ENCODE data around the gene TPCN2.

Gene TPCN2

GRCh38 chr11:69032833-69033232 lies 15.9 kb upstream of the TPCN2 start:
- H3K9me3 ChIP-seq (ENCODE audit: control insufficient read depth, low read depth, low read length) = no peaks in the 10 kb centered on the region
- no peak overlapping the region for H3K4me3 ChIP-seq (ENCODE audit: low read length)
- no peak overlapping the region for H3K9ac ChIP-seq (ENCODE audit: low read length)
- H3K27ac ChIP-seq (ENCODE audit: low read length) = no peak overlapping the region
- H3K4me1 ChIP-seq (ENCODE audit: control insufficient read depth, low read depth, low read length) = peaks cover 4% of the 10 kb centered on the region
- no peaks in the 10 kb centered on the region for H3K27me3 ChIP-seq (ENCODE audit: control insufficient read depth, insufficient read depth, low read length)
- no peaks in the 10 kb centered on the region for H3K36me3 ChIP-seq (ENCODE audit: control insufficient read depth, low read depth, low read length)

- Histone ChIP-seq H3K9me3 (ENCODE audit: control insufficient read depth, low read depth, low read length) (no peaks in the 10 kb centered on the region), H3K4me1 (ENCODE audit: control insufficient read depth, low read depth, low read length) (peaks cover 4% of the 10 kb centered on the region), H3K4me3 (ENCODE audit: low read length) (no peak overlapping the region), H3K9ac (ENCODE audit: low read length) (no peak overlapping the region), H3K27ac (ENCODE audit: low read length) (no peak overlapping the region), H3K27me3 (ENCODE audit: control insufficient read depth, insufficient read depth, low read length) (no peaks in the 10 kb centered on the region), H3K36me3 (ENCODE audit: control insufficient read depth, low read depth, low read length) (no peaks in the 10 kb centered on the region)
These were observed 15.3 kb upstream of the TPCN2 start for GRCh38 chr11:69033431-69033830.

- Histone ChIP-seq H3K27me3 (ENCODE audit: control insufficient read depth, insufficient read depth, low read length) (no peaks in the 10 kb centered on the region), H3K9ac (ENCODE audit: low read length) (no peak overlapping the region), H3K4me3 (ENCODE audit: low read length) (no peak overlapping the region), H3K4me1 (ENCODE audit: control insufficient read depth, low read depth, low read length) (peaks cover 4% of the 10 kb centered on the region), H3K36me3 (ENCODE audit: control insufficient read depth, low read depth, low read length) (no peaks in the 10 kb centered on the region), H3K27ac (ENCODE audit: low read length) (no peak overlapping the region), H3K9me3 (ENCODE audit: control insufficient read depth, low read depth, low read length) (no peaks in the 10 kb centered on the region)
These were observed 14.4 kb upstream of the TPCN2 start for GRCh38 chr11:69034123-69034867.

- Histone ChIP-seq H3K36me3 (ENCODE audit: control insufficient read depth, low read depth, low read length) (no peaks in the 10 kb centered on the region), H3K27me3 (ENCODE audit: control insufficient read depth, insufficient read depth, low read length) (no peaks in the 10 kb centered on the region), H3K27ac (ENCODE audit: low read length) (no peak overlapping the region), H3K4me3 (ENCODE audit: low read length) (no peak overlapping the region), H3K9me3 (ENCODE audit: control insufficient read depth, low read depth, low read length) (no peaks in the 10 kb centered on the region), H3K4me1 (ENCODE audit: control insufficient read depth, low read depth, low read length) (peaks cover 4% of the 10 kb centered on the region), H3K9ac (ENCODE audit: low read length) (no peak overlapping the region)
These were observed 13.4 kb upstream of the TPCN2 start for GRCh38 chr11:69035150-69035945.

- H3K4me1 ChIP-seq (ENCODE audit: control insufficient read depth, low read depth, low read length) = peaks cover 4% of the 10 kb centered on the region
- no peak overlapping the region for H3K27ac ChIP-seq (ENCODE audit: low read length)
- no peak overlapping the region for H3K9ac ChIP-seq (ENCODE audit: low read length)
- H3K36me3 ChIP-seq (ENCODE audit: control insufficient read depth, low read depth, low read length) = no peaks in the 10 kb centered on the region
- no peak overlapping the region for H3K4me3 ChIP-seq (ENCODE audit: low read length)
- H3K9me3 ChIP-seq (ENCODE audit: control insufficient read depth, low read depth, low read length) = no peaks in the 10 kb centered on the region
- H3K27me3 ChIP-seq (ENCODE audit: control insufficient read depth, insufficient read depth, low read length) = no peaks in the 10 kb centered on the region
These were observed 12.8 kb upstream of the TPCN2 start for GRCh38 chr11:69035946-69036340.

GRCh38 chr11:69037074-69037473 lies 11.7 kb upstream of the TPCN2 start:
- no peaks in the 10 kb centered on the region for H3K9me3 ChIP-seq (ENCODE audit: control insufficient read depth, low read depth, low read length)
- no peak overlapping the region for H3K27ac ChIP-seq (ENCODE audit: low read length)
- no peak overlapping the region for H3K4me3 ChIP-seq (ENCODE audit: low read length)
- H3K4me1 ChIP-seq (ENCODE audit: control insufficient read depth, low read depth, low read length) = peaks cover 8% of the 10 kb centered on the region
- H3K27me3 ChIP-seq (ENCODE audit: control insufficient read depth, insufficient read depth, low read length) = no peaks in the 10 kb centered on the region
- no peaks in the 10 kb centered on the region for H3K36me3 ChIP-seq (ENCODE audit: control insufficient read depth, low read depth, low read length)
- no peak overlapping the region for H3K9ac ChIP-seq (ENCODE audit: low read length)

- Histone ChIP-seq H3K36me3 (ENCODE audit: control insufficient read depth, low read depth, low read length) (no peaks in the 10 kb centered on the region), H3K4me1 (ENCODE audit: control insufficient read depth, low read depth, low read length) (peaks cover 8% of the 10 kb centered on the region), H3K4me3 (ENCODE audit: low read length) (no peak overlapping the region), H3K27me3 (ENCODE audit: control insufficient read depth, insufficient read depth, low read length) (no peaks in the 10 kb centered on the region), H3K27ac (ENCODE audit: low read length) (no peak overlapping the region), H3K9ac (ENCODE audit: low read length) (no peak overlapping the region), H3K9me3 (ENCODE audit: control insufficient read depth, low read depth, low read length) (no peaks in the 10 kb centered on the region)
These were observed 11.2 kb upstream of the TPCN2 start for GRCh38 chr11:69037544-69037943.

GRCh38 chr11:69039501-69039900 lies 9.2 kb upstream of the TPCN2 start:
- no peaks in the 10 kb centered on the region for H3K27me3 ChIP-seq (ENCODE audit: control insufficient read depth, insufficient read depth, low read length)
- H3K4me3 ChIP-seq (ENCODE audit: low read length) = no peak overlapping the region
- H3K9me3 ChIP-seq (ENCODE audit: control insufficient read depth, low read depth, low read length) = no peaks in the 10 kb centered on the region
- no peaks in the 10 kb centered on the region for H3K36me3 ChIP-seq (ENCODE audit: control insufficient read depth, low read depth, low read length)
- H3K4me1 ChIP-seq (ENCODE audit: control insufficient read depth, low read depth, low read length) = peaks cover 4% of the 10 kb centered on the region
- H3K9ac ChIP-seq (ENCODE audit: low read length) = no peak overlapping the region
- no peak overlapping the region for H3K27ac ChIP-seq (ENCODE audit: low read length)

GRCh38 chr11:69040051-69040450 lies 8.7 kb upstream of the TPCN2 start:
- Histone ChIP-seq H3K4me3 (ENCODE audit: low read length) (no peak overlapping the region), H3K9me3 (ENCODE audit: control insufficient read depth, low read depth, low read length) (no peaks in the 10 kb centered on the region), H3K36me3 (ENCODE audit: control insufficient read depth, low read depth, low read length) (no peaks in the 10 kb centered on the region), H3K27me3 (ENCODE audit: control insufficient read depth, insufficient read depth, low read length) (no peaks in the 10 kb centered on the region), H3K9ac (ENCODE audit: low read length) (no peak overlapping the region), H3K27ac (ENCODE audit: low read length) (no peak overlapping the region), H3K4me1 (ENCODE audit: control insufficient read depth, low read depth, low read length) (peaks cover 10% of the 10 kb centered on the region)

- Histone ChIP-seq H3K36me3 (ENCODE audit: control insufficient read depth, low read depth, low read length) (no peaks in the 10 kb centered on the region), H3K27ac (ENCODE audit: low read length) (no peak overlapping the region), H3K27me3 (ENCODE audit: control insufficient read depth, insufficient read depth, low read length) (no peaks in the 10 kb centered on the region)
These were observed 8.0 kb upstream of the TPCN2 start for GRCh38 chr11:69040581-69041260.

GRCh38 chr11:69041516-69041915 lies 7.2 kb upstream of the TPCN2 start:
- H3K27me3 ChIP-seq (ENCODE audit: control insufficient read depth, insufficient read depth, low read length) = no peaks in the 10 kb centered on the region

More at GRCh38 chr11:69040581-69041260, 8.0 kb upstream of the TPCN2 start:
- Histone ChIP-seq H3K4me1 (ENCODE audit: control insufficient read depth, low read depth, low read length) (peaks cover 10% of the 10 kb centered on the region), H3K9me3 (ENCODE audit: control insufficient read depth, low read depth, low read length) (no peaks in the 10 kb centered on the region), H3K9ac (ENCODE audit: low read length) (no peak overlapping the region), H3K4me3 (ENCODE audit: low read length) (no peak overlapping the region)

More at GRCh38 chr11:69041516-69041915, 7.2 kb upstream of the TPCN2 start:
- Histone ChIP-seq H3K36me3 (ENCODE audit: control insufficient read depth, low read depth, low read length) (no peaks in the 10 kb centered on the region), H3K9ac (ENCODE audit: low read length) (no peak overlapping the region), H3K9me3 (ENCODE audit: control insufficient read depth, low read depth, low read length) (no peaks in the 10 kb centered on the region), H3K27ac (ENCODE audit: low read length) (no peak overlapping the region), H3K4me1 (ENCODE audit: control insufficient read depth, low read depth, low read length) (peaks cover 10% of the 10 kb centered on the region), H3K4me3 (ENCODE audit: low read length) (no peak overlapping the region)
